Measurements from ENCODE around the gene DCLRE1C. TPM values are rescaled to one million over a fixed set of nuclear protein-coding genes. Genes with fewer than 3 reads are reported as not detected.
"Not testable (repeated sequence)": the region's sequence is repeated elsewhere in the genome, so short reads cannot be mapped to it uniquely, and the experiment has no call there.

Gene DCLRE1C
- total and polyA plus RNA-seq, 5 donors from 2014 or later, result 18.5 to 30.5 (median 24.6) TPM

DNA sequence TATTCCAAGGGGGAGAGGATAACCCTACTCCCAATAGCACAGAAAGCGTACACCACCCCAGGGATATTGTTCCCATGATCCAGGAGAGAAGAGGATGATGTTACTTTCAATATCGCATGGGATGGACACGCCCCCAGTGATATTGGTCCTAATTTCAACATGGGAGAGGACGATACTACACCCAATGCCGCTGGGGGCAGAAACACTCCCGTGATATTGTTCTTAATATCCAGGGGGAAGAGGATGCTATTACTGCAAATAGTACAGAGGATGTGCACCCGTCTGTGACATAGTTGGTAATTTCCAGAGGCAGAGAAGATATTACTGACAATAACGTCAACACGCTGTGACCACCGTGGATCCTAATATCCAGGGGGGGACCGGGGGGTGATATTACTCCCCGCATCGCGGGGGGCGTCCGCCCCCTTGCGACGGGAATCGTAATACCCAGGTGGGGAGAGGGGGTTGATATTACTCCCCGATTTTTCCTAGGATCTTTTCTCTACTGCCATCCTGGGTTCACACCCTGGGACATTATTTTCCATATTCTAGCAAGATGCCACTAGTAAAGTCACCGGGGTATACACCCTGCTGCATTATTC, 21.9 kb upstream of the DCLRE1C start:
- no peak overlapping the region for H3K27ac ChIP-seq (ENCODE audit: insufficient read depth, low read length, poor library complexity, severe bottlenecking)
- Mint-ChIP-seq H3K27me3 (peaks cover 22% of the 10 kb centered on the region), H3K36me3 (no peaks in the 10 kb centered on the region), H3K4me3 (no peak overlapping the region), H3K9me3 (no peaks in the 10 kb centered on the region), H3K4me1 (peaks cover 0 to 2% (median 0%) of the 10 kb centered on the region in 4 donors), H3K27ac (no peak overlapping the region)
- no peak for ATAC-seq (ENCODE audit: low read depth in 2 of 2)
- H3K9me3 ChIP-seq (ENCODE audit: control insufficient read depth in 2 of 2, low read length in 2 of 2), result no peaks in the 10 kb centered on the region
- H3K36me3 ChIP-seq (ENCODE audit: control insufficient read depth, insufficient read depth, low read length), result no peaks in the 10 kb centered on the region
- H3K27me3 ChIP-seq (ENCODE audit: control insufficient read depth, insufficient read depth, low read length), result peaks cover 6% of the 10 kb centered on the region
- no peak overlapping the region for H3K4me3 ChIP-seq (ENCODE audit: low read depth, low read length)
- no peaks in the 10 kb centered on the region for H3K4me1 ChIP-seq (ENCODE audit: control insufficient read depth, insufficient read depth, low read length, poor library complexity, severe bottlenecking)
- no peak for DNase-seq

GRCh38 chr10:14974153-14974998, 20.5 kb upstream of the DCLRE1C start:
- not testable (repeated sequence) for H3K27ac Mint-ChIP-seq; H3K4me1 ChIP-seq (ENCODE audit: control insufficient read depth, insufficient read depth, low read length, poor library complexity, severe bottlenecking); H3K27ac ChIP-seq (ENCODE audit: insufficient read depth, low read length, poor library complexity, severe bottlenecking); ATAC-seq (ENCODE audit: low read depth in 2 of 2); H3K27me3 ChIP-seq (ENCODE audit: control insufficient read depth, insufficient read depth, low read length); H3K36me3 Mint-ChIP-seq; H3K36me3 ChIP-seq (ENCODE audit: control insufficient read depth, insufficient read depth, low read length); H3K9me3 Mint-ChIP-seq; H3K4me3 Mint-ChIP-seq; DNase-seq; H3K9me3 ChIP-seq (ENCODE audit: control insufficient read depth in 2 of 2, low read length in 2 of 2); H3K4me1 Mint-ChIP-seq; H3K4me3 ChIP-seq (ENCODE audit: low read depth, low read length)
- H3K27me3 Mint-ChIP-seq, result peaks cover 30% of the 10 kb centered on the region

GRCh38 chr10:14971867-14972448, 18.1 kb upstream of the DCLRE1C start:
- peak in 1 of 2 donors; percentile 52 for ATAC-seq (ENCODE audit: low read depth in 2 of 2)
- H3K27me3 ChIP-seq (ENCODE audit: control insufficient read depth, insufficient read depth, low read length), result peaks cover 3% of the 10 kb centered on the region
- H3K36me3 Mint-ChIP-seq, result no peaks in the 10 kb centered on the region

GRCh38 chr10:14967897-14968296, 14.0 kb upstream of the DCLRE1C start:
- Mint-ChIP-seq H3K9me3 (no peaks in the 10 kb centered on the region), H3K4me1 (peaks cover 0 to 3% (median 0%) of the 10 kb centered on the region in 4 donors), H3K27me3 (peaks cover 15% of the 10 kb centered on the region), H3K4me3 (no peak overlapping the region), H3K36me3 (no peaks in the 10 kb centered on the region), H3K27ac (no peak overlapping the region)
- no peak for DNase-seq
- H3K27ac ChIP-seq (ENCODE audit: insufficient read depth, low read length, poor library complexity, severe bottlenecking), result no peak overlapping the region
- no peaks in the 10 kb centered on the region for H3K9me3 ChIP-seq (ENCODE audit: control insufficient read depth in 2 of 2, low read length in 2 of 2)
- ATAC-seq (ENCODE audit: low read depth in 2 of 2), result no peak
- no peak overlapping the region for H3K4me3 ChIP-seq (ENCODE audit: low read depth, low read length)
- H3K36me3 ChIP-seq (ENCODE audit: control insufficient read depth, insufficient read depth, low read length), result no peaks in the 10 kb centered on the region
- no peaks in the 10 kb centered on the region for H3K27me3 ChIP-seq (ENCODE audit: control insufficient read depth, insufficient read depth, low read length)
- no peaks in the 10 kb centered on the region for H3K4me1 ChIP-seq (ENCODE audit: control insufficient read depth, insufficient read depth, low read length, poor library complexity, severe bottlenecking)

More at GRCh38 chr10:14971867-14972448, 18.1 kb upstream of the DCLRE1C start:
- Histone ChIP-seq H3K4me3 (ENCODE audit: low read depth, low read length) (no peak overlapping the region), H3K9me3 (ENCODE audit: control insufficient read depth in 2 of 2, low read length in 2 of 2) (no peaks in the 10 kb centered on the region), H3K36me3 (ENCODE audit: control insufficient read depth, insufficient read depth, low read length) (no peaks in the 10 kb centered on the region), H3K4me1 (ENCODE audit: control insufficient read depth, insufficient read depth, low read length, poor library complexity, severe bottlenecking) (no peaks in the 10 kb centered on the region), H3K27ac (ENCODE audit: insufficient read depth, low read length, poor library complexity, severe bottlenecking) (no peak overlapping the region)
- H3K4me3 Mint-ChIP-seq, result peak overlapping the region in 1 of 4 donors; percentile 21
- no peak overlapping the region for H3K27ac Mint-ChIP-seq
- H3K27me3 Mint-ChIP-seq, result peaks cover 27% of the 10 kb centered on the region
- no peaks in the 10 kb centered on the region for H3K9me3 Mint-ChIP-seq
- DNase-seq, result peak in 2 of 3 donors; percentile 52 to 59
- H3K4me1 Mint-ChIP-seq, result peaks cover 0 to 2% (median 0%) of the 10 kb centered on the region in 4 donors

DNA sequence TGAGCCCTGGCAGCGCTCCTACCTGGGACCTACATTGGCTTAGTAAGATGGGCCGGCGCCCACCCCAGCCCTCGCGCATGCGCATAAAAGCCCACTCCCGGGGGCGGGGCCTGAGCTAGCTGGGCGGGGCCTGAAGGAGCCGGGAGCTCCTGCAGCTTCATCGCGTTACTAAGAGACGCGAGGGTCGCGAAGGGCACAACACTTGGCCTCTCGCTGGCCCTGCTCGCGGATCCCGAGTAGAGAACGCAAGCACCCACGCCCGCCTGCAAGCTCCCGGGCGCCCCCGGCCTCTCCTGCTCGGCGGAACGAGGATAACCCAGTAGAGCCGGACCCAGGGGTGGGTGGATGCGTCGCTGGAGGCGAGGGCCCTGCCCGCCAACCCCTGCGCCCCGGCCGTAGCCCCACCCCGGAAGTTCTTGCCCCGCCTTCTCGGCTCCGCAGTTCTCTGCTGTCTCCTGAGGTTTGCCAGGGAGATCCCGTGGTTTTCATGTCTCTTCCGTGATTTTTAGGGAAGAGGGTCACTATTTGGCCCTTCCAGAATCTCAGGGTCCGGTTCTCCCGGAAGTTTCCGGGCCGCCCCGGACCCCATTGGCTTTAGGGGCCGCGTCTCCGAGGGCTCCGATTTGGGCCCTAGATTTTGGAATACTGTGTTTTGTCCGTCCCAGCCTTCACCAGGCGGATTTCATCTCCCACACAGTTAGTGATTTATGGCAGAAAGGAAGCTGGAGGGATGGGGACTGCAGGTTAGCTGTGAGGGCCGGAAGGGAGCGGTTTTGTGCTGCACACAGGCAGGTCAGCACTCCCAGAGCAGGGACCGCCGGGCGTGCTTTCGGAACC, 5.5 kb upstream of the DCLRE1C start, which contains the start of gene MEIG1:
MEIG1 (plus strand) TSS at position 168 of the 837 bp plus-strand sequence. CDS start 7,081 bp downstream, outside the sequence.
- H3K27ac ChIP-seq (ENCODE audit: insufficient read depth, low read length, poor library complexity, severe bottlenecking), result peak within 1 kb of the TSS; percentile 90
- Mint-ChIP-seq H3K36me3 (no peaks in the 10 kb centered on the region), H3K4me3 (peak within 1 kb of the TSS; percentile 94 to 98 (median 96)), H3K4me1 (peaks cover 11 to 49% (median 27%) of the 10 kb centered on the region in 4 donors), H3K27ac (peak within 1 kb of the TSS; percentile 95 to 98 (median 96)), H3K9me3 (no peaks in the 10 kb centered on the region), H3K27me3 (peaks cover 6% of the 10 kb centered on the region)
- no peaks in the 10 kb centered on the region for H3K9me3 ChIP-seq (ENCODE audit: control insufficient read depth in 2 of 2, low read length in 2 of 2)
- DNase-seq (peak; percentile 83 to 92 (median 87)), ATAC-seq (ENCODE audit: low read depth in 2 of 2) (peak; percentile 88)
- peak within 1 kb of the TSS; percentile 94 for H3K4me3 ChIP-seq (ENCODE audit: low read depth, low read length)
- no peaks in the 10 kb centered on the region for H3K27me3 ChIP-seq (ENCODE audit: control insufficient read depth, insufficient read depth, low read length)
- H3K4me1 ChIP-seq (ENCODE audit: control insufficient read depth, insufficient read depth, low read length, poor library complexity, severe bottlenecking), result peaks cover 13% of the 10 kb centered on the region
- H3K36me3 ChIP-seq (ENCODE audit: control insufficient read depth, insufficient read depth, low read length), result no peaks in the 10 kb centered on the region

DNA sequence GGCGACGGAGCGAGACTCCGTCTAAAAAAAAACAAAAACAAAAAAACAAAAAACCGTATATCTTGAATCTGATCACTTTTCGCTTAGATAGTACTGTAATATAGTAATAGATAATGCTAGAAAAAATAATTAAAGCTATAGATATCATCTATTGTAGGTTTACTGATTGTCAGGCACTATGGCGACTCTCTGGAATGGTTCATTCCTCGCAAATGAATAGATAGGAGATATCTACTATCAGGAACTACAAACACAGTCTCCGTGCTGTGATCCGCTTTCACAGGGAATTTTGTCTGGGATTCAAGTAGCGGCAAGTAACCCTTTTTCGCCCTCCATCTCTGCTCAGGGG, 5.0 kb upstream of the DCLRE1C start:
- Mint-ChIP-seq H3K27me3 (peaks cover 6% of the 10 kb centered on the region), H3K36me3 (no peaks in the 10 kb centered on the region)

DNA sequence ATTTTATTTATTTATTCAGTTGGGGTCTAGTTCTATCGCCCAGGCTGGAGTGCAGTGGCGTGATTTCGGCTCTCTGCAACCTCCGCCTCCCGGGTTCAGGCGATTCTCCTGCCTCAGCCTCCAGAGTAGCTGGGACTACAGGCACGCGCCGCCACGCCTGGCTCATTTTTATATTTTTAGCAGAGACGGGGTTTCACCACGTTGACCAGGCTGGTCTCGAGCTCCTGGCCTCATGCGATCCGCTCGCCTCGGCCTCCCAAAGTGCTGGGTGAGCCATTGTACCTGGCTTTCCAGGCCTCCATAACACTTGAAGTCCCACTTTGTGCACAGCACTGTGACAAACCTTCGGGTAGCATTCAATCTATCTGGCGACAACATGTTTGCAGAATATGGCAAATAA, 1.0 kb upstream of the DCLRE1C start:
- Histone ChIP-seq H3K36me3 (ENCODE audit: control insufficient read depth, insufficient read depth, low read length) (no peaks in the 10 kb centered on the region), H3K27ac (ENCODE audit: insufficient read depth, low read length, poor library complexity, severe bottlenecking) (peak overlapping the region; percentile 91), H3K27me3 (ENCODE audit: control insufficient read depth, insufficient read depth, low read length) (no peaks in the 10 kb centered on the region), H3K4me1 (ENCODE audit: control insufficient read depth, insufficient read depth, low read length, poor library complexity, severe bottlenecking) (peaks cover 42% of the 10 kb centered on the region), H3K9me3 (ENCODE audit: control insufficient read depth in 2 of 2, low read length in 2 of 2) (no peaks in the 10 kb centered on the region), H3K4me3 (ENCODE audit: low read depth, low read length) (peak overlapping the region; percentile 87)
- peak overlapping the region; percentile 87 to 98 (median 94) for H3K4me3 Mint-ChIP-seq
- ATAC-seq (ENCODE audit: low read depth in 2 of 2) (no peak), DNase-seq (no peak)
- peaks cover 0 to 1% (median 0%) of the 10 kb centered on the region in 7 donors for H3K9me3 Mint-ChIP-seq
- H3K36me3 Mint-ChIP-seq, result no peaks in the 10 kb centered on the region
- peaks cover 3% of the 10 kb centered on the region for H3K27me3 Mint-ChIP-seq
- peaks cover 17 to 73% (median 45%) of the 10 kb centered on the region in 4 donors for H3K4me1 Mint-ChIP-seq
- H3K27ac Mint-ChIP-seq, result peak overlapping the region in 2 of 3 donors; percentile 96 to 97

More for the DNA sequence above, 5.0 kb upstream of the DCLRE1C start:
- Mint-ChIP-seq H3K9me3 (no peaks in the 10 kb centered on the region), H3K4me3 (peak overlapping the region; percentile 94 to 98 (median 96)), H3K27ac (peak overlapping the region; percentile 95 to 98 (median 96)), H3K4me1 (peaks cover 11 to 53% (median 31%) of the 10 kb centered on the region in 4 donors)
- Histone ChIP-seq H3K27me3 (ENCODE audit: control insufficient read depth, insufficient read depth, low read length) (no peaks in the 10 kb centered on the region), H3K4me1 (ENCODE audit: control insufficient read depth, insufficient read depth, low read length, poor library complexity, severe bottlenecking) (peaks cover 14% of the 10 kb centered on the region), H3K9me3 (ENCODE audit: control insufficient read depth in 2 of 2, low read length in 2 of 2) (no peaks in the 10 kb centered on the region), H3K4me3 (ENCODE audit: low read depth, low read length) (peak overlapping the region; percentile 82), H3K27ac (ENCODE audit: insufficient read depth, low read length, poor library complexity, severe bottlenecking) (peak overlapping the region; percentile 90), H3K36me3 (ENCODE audit: control insufficient read depth, insufficient read depth, low read length) (no peaks in the 10 kb centered on the region)
- ATAC-seq (ENCODE audit: low read depth in 2 of 2), result no peak
- DNase-seq, result no peak
